Measurements from ENCODE around the gene HORMAD2.

DNA sequence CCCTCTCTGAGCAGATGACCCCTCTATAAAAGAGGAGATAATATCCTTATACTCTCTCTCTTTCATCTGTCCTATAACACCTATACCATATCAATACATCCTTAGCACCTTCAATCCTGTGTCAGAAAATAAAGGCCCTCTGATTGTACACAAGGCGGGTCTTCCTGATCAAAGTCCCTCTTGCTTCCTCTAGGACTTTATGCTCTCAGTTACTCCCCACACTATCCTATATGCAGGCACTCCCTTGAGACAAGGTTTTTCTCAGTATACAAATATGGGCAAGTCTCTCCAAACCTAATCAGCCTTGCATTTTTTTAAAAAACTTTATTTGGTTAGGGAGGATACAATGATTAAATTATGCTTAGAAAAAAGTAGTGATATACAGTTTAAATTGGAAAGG is 17.3 kb upstream of the HORMAD2 start:
- TF ChIP-seq L3MBTL2 (conservative IDR thresholded peaks at IDR 0.05) (no peak), BHLHE40 (IDR thresholded peaks at IDR 0.05; ENCODE audit: borderline replicate concordance) (no peak), ARNT (IDR thresholded peaks at IDR 0.05) (no peak), TARDBP (IDR thresholded peaks at IDR 0.05) (no peak), SP1 (IDR thresholded peaks at IDR 0.05) (no peak), NFRKB (IDR thresholded peaks at IDR 0.05) (no peak), SUZ12 (IDR thresholded peaks at IDR 0.05) (no peak), FOXK2 (IDR thresholded peaks at IDR 0.05) (no peak), FOXM1 (IDR thresholded peaks at IDR 0.05; ENCODE audit: borderline replicate concordance) (no peak), ZNF384 (IDR thresholded peaks at IDR 0.05) (no peak), HDGF (IDR thresholded peaks at IDR 0.05; ENCODE audit: borderline replicate concordance) (no peak), ELF4 (IDR thresholded peaks at IDR 0.05) (no peak)
- TF ChIP-seq, protein P1, sequence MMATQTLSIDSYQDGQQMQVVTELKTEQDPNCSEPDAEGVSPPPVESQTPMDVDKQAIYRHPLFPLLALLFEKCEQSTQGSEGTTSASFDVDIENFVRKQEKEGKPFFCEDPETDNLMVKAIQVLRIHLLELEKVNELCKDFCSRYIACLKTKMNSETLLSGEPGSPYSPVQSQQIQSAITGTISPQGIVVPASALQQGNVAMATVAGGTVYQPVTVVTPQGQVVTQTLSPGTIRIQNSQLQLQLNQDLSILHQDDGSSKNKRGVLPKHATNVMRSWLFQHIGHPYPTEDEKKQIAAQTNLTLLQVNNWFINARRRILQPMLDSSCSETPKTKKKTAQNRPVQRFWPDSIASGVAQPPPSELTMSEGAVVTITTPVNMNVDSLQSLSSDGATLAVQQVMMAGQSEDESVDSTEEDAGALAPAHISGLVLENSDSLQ (IDR thresholded peaks at IDR 0.05) = no peak
